HG03095 (cell line): ENCODE results near the gene SUPT7L.
"Not testable (repeated sequence)": the region's sequence is repeated elsewhere in the genome, so short reads cannot be mapped to it uniquely, and the experiment has no call there.

Experiments
- ATAC-seq: cut with Tn5 transposase; IDR thresholded peaks from one replicate; pipeline ENCODE4 v1.9.1; 2021; ENCODE audit warnings: moderate library complexity; ENCODE audit not compliant: unreplicated experiment

The SUPT7L gene

GRCh38 chr2:27640722-27641245, 22.6 kb downstream of the SUPT7L start:
- no peak for ATAC-seq

GRCh38 chr2:27638709-27639108, 24.7 kb downstream of the SUPT7L start:
- ATAC-seq = no peak

GRCh38 chr2:27638037-27638637, 25.3 kb downstream of the SUPT7L start:
- ATAC-seq = no peak

DNA sequence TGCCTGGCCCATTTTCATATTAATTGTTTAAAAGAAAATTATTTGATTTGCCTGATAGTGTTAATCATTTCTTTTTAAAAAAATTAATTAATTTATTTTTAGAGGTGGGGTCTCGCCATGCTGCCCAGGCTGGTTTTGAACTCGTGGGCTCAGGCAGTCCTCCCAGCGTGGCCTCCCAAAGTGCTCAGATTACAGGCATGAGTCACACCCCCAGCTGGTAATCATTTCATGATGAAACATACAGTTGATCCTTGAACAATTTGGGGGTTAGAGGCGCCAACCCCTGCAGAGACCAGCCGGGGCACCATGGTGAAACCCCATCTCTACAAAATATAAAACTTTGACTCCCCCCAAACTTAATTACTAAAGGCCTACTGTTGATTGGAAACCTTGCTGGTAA, 26.6 kb downstream of the SUPT7L start:
- no peak for ATAC-seq

- ATAC-seq = no peak
Measured at GRCh38 chr2:27634291-27634690, 29.1 kb downstream of the SUPT7L start.

DNA sequence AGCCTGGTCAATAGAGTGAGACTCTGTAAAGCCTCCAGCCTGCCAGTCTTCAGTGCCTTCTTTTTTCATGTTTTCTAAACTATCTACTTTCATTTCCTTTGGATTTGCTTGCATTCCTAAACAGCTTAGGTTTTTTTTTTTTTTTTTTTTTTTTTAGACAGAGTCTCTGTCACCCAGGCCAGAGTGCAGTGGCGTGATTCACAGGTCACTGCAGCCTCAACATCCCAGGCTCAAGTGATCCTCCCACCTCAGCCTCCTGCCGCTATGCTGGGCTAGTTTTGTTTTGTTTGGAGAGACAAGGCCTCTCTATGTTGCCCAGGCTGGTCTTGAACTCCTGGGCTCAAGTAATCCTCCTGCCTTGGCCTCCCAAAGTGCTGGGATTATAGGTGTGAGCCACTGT, 33.2 kb downstream of the SUPT7L start:
- ATAC-seq = not testable (repeated sequence)

- ATAC-seq = peak; percentile 94
Measured at GRCh38 chr2:27628767-27629709, 34.4 kb downstream of the SUPT7L start, which contains the start of the genes CCDC121 and GPN1. TSS of gene CCDC121 (minus strand) at chr2:27629012. CDS start at chr2:27627799, 1,213 bp downstream. TSS of gene GPN1 (plus strand) at chr2:27629050. CDS start at chr2:27629059, 9 bp downstream.

DNA sequence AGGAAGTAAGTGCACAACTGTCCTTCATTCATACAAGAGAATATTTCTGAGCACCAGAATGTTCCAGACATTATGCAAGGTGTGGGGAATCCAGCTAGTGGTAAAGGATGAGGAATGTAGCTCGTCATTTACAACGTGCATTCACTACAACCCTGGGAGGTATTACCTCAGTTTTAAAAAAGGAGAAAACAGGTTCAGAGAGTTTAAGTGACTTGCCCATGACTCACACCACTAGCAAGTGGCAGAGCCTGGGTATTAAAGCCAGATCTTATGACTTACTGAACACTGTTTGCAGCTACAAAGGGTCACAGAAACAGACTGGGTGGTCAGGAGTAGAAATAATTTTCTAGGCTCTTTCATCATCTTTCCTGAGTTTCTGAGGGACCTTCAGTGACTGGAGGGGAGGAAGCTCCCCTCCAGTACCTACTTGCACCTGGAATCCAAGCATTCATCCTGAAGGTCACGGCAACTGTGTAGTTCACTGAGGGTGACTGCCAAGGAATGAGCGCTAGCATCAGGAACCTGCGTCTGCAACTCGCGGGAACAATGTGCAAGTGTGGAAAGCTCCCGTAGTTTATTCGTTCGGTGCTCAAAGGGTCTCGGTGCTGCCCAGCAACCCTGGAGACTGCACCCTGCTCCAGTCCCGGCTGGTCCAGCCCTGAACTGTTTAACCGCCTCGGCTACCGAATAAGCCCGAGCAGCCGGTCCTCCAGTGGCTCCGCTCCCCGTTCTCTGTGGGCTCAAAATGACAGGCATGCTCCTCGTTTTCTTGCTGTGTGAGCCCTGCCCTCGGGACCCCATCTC, 35.2 kb downstream of the SUPT7L start:
- peak; percentile 24 for ATAC-seq

- ATAC-seq = not testable (repeated sequence)
Measured at GRCh38 chr2:27626921-27627320, 36.5 kb downstream of the SUPT7L start.

DNA sequence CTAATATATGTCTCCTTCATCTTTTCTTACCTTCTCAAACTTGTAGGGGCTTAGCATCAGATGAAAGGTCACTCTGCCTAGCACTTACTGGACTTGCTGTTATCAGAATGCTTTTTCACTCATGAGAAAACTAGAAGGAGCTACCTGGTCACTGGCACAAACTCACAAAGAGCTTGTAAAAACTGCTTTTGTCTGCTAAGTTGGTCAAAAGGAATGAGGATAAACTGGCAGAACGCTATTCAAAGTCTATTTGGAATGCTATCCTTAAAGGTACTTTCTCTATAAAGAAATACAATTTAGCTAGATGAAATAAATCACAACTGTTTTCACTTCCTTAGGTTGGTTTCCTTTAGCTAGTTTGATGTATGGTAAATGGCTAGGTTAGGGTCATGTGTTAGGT, 37.1 kb downstream of the SUPT7L start:
- ATAC-seq = not testable (repeated sequence)

GRCh38 chr2:27624943-27625342, 38.5 kb downstream of the SUPT7L start:
- no peak for ATAC-seq

DNA sequence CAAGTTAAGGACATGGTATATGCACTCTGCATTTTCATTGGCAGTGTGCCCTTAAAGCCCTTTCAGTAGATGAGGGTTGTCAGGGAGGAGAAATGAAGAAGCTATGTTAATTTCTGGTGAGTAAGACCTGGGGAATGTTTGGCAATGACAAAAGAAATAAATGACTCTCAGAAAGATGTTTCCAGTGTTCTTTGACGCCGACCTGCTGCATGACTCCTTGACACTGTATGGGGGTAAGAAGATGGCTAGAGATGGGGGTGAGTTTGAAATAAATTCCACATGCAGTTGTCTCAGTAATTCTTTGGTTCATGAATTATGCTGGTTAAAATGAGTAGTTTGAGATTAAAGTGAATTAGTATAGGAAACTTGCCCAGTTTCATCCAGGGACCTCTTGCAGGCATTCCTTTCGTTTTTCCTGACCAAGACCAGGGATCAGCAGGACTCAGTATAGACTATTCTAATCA, 40.5 kb downstream of the SUPT7L start:
- no peak for ATAC-seq

DNA sequence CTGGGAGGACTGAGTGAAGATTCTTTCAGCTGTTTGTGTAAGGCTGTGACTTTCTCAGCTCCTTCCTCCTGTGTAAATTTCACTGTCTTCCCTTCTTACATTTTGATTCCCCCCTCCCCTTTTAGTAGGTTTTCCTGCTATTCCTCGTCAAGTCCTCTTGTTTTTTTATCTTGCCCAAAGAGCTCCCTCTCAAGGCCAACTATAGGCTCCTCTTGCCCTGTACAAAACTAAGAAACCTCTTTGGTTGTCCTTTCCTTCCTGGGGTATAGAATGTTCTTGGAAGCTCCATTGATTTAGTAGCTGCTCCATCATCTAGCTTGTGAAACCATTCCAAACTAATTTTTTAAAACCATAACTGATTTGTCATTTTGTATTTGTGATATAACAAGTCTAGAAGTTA, 41.9 kb downstream of the SUPT7L start:
- no peak for ATAC-seq

DNA sequence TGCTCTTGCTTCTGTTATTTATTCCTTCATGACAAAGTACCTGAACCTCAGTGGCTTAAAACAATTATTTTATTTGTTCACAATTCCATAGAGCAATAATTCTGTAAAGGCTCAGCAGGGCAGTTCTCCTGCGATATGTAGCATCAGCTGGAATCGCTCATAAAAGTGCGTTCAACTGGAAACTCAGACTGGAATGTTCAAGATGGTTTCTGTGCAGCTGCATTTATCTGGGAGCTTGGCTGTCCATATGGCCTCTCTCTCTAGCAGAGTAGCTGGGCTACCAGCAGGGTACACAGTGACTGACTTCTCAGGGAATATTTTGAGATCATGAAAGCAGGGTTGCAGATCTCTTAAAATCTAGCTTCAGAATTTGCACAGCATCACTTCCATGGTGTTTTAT, 48.1 kb downstream of the SUPT7L start:
- no peak for ATAC-seq

DNA sequence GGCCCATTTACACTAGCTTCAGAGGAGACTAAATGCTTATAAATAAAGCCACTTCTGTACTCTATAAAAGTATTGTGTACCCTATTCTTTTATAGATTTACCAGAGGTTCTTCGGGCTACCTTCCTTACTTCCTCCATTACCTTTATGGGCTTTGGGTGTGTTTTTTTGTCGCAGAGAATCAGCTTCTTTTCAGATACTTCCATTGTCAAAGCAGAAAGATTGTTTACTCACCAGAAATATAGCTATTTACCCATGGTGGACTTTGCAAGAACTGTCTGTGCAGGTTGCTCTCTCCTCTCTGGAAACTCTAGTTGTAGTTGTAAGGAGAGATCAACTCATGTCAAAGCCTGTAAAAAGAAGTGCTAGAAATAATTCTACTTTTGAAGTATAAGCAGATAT, 49.4 kb downstream of the SUPT7L start:
- no peak for ATAC-seq

- no peak for ATAC-seq
Measured at GRCh38 chr2:27606611-27607010, 56.8 kb downstream of the SUPT7L start.
